ENCODE measurements around the gene TJP3.
A peak's percentile ranks its signal among the peaks of the same experiment; 100 is the strongest.

Gene TJP3

DNA sequence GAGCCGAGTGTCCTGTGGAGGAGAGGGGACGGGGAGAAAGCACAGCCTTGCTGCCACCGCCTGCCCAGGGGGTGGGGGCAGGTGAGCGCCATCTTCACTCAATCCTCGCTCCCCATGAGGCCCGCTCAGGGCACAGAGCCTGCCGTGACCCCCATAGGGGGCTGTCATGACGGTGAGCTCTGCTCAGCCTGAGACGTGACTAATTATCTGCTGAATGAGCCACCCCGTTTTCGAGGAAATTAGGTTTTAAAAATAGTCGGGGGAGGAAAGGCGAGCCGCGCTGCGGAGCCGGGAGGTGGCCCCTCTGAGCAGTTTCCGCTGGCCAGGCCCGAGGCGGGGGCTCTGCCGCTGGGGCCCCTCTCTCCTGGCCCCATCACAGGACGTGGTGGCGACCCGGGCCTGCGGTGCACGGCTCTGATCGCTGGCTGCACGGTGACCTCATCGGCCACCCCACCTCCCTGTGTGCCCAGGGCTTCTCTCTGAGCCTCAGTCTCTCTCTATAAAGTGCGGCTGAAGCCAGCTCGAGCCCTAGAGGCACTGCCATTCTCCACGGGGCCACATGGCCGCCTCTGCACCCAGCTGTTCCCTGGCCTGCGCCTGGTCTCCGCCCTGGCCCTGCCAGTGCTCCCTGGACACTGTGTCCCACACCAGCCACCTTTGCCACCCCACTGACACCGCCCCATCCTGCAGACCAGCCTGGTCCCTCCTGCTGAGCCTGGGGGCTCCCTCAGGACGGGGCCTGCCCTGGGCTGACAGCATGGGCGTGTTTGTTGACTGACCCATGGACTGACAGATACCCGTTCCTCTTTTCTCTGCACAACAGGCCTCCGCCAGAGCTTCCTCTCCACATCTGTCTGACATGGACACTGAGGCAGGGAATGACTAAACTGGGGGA, 36.3 kb upstream of the TJP3 start:
- peak; percentile 32 for DNase-seq (ENCODE audit: low read depth)

DNA sequence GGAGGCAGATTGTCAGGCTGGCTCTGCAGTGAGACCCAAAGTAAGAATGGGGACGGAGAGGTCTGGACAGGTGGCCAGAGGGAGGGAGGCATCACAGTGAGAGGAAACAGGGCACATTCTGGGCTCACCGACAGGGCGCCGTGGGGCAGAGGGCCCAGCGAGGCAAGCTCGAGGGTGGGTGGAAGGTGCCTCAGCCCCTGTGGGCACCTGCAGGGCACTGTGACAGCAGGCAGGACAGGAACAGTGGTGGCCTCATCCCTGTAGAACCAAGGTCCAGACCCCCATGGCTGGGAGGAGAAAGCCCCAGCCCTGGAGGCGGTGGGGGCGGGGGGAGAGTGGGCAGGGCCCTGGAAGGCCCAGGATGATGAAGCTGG, 35.6 kb upstream of the TJP3 start:
- DNase-seq (ENCODE audit: low read depth): no peak

DNA sequence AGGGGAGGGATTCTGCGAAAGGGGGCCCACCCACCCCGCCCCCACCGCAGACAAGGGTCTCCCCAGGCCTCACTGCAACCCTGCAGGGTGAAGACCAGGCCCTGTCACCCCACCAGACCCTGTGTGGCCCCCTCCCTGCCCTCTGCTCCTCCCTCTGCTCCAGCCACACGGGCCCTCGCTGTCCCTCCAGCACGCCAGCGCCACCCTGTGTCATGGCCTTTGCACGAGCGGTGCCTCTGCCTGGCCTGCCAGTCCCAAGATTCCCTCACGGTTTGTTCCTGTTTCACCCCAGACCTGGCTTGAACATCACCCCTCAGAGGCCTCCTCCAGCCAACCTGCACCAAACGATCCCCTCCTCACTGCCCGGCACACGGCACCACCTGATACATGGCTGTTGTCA, 35.2 kb upstream of the TJP3 start:
- no peak for DNase-seq (ENCODE audit: low read depth)

DNA sequence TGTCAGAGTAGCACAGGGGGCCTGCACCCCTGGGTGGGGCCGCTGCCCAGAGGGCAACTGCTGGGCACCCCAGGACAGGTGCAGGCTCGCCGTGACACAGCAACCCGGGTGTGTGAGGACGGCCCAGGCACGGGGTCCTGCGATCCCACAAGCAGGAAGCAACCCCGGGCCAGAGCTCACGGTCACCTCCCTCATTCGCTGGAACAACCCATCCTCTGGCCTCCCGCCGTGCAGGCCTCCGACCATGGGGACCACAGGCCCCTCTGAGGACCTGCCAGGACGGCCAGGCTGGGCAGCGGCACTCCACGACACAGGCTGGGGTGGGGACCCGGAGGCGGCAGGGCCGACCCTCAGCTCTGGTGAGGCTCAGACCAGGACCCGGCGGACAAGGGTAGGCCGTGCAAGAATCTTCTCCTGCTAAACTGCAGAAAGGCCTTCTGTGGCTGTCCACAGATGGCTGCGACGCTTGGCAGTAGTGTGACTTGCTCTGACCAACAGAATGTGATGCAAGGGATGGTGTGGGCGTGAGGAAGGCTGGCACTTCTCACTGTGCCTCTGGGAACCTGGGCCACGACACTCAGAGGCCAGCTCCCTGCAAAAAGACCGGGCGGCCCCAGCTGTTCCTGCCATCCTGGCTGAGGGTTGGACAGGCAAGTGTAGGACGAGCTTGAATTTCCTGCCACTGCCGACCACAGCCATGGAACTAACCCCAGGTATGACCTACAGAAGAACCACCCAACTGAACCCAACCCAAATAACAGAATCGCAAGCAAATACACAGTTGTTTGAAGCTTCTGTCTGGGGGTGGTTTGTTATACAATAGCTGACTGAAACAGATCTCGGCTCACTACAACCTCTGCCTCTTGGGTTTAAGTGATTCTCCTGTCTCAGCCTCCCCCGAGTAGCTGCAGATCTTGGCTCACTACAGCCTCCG, 34.4 kb upstream of the TJP3 start:
- DNase-seq (ENCODE audit: low read depth): no peak

DNA sequence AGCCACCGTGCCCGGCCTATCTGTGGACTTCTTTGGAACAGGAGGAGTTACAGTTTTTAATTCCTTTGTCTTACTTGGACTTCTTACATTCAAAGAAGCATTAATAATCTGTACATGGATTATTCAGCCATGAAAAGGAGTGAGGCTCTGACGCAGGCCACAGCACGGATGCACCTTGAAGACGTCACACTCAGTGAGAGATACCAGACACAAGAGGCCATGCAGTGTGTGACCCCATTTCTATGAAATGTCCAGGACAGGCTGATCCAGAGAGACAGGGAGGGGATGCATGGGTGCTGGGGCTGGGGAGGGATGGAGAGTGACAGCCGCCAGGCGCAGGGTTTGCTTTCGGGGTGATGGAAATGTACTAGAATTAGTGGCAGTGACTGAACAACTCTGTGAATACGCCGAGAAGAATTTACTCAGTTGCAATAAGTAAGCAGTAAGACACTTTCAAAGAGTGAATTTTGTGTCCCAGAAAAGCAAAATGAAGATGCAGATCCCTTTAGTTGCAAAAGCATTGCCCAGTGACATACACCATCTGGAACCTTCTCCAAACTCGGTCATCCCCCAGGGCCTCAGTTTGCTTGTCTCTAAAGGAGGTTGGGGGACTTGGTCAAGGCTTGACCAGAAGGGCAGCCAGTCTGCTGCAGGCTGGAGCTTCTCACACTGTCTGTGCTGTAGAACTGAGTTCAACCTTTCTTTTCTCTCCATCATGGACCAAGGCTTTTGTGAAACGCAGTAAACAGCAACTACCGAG, 33.2 kb upstream of the TJP3 start:
- DNase-seq (ENCODE audit: low read depth): no peak

DNA sequence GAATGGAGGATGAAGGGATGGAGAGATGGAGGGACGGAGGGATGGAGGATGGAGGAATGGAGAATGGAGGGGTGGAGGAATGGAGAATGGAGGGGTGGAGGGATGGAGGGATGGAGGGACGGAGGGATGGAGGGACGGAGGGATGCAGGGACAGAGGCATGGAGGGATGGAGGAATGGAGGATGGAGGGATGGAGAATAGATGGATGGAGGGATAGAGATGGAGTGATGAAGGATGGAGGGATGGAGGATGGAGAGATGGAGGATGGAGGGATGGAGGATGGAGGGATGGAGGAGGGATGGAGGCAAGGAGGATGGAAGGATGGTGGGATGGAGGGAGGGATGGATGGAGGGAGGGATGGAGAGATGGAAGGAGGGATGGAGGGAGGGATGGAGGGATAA, 30.0 kb upstream of the TJP3 start:
- no peak for DNase-seq (ENCODE audit: low read depth)

DNA sequence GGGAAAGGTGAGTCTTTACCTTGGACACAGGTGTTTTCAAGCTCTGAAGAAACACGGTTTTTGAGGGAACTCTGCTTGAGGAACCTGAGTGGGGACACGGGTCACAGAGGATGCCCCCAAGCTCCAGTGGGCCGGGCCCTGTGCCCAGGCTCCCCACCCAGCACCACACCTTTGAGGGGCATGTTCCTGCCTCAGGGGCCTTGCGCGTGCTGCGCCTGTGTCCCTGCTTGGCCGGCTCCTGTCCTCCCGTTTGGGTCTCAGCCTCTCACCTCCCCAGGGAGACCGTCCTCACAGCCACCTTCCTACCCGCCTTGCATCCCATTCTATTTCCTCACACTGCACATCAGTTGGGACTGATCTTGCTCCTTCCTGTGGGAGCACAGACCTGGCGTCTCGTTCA, 29.0 kb upstream of the TJP3 start:
- DNase-seq (ENCODE audit: low read depth): no peak

DNA sequence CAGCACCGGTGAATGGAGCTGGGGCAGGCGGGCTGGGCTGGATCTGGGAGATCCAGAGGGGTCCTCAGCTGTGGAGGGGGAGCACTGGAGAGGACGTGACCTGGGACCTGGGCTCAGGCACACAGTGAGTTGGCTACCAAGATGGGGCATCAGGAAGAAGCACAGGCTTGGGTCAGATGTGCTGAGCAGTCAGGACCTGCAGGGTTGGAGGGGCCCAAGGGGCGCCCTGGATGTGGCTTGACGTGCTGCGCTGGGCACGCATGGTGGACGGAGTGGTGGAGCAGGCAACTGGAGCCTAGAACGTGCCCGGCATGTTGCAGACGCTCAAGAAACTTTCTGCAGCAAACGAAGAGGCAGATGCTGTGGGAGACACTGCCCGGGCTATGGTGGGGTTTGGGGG, 28.6 kb upstream of the TJP3 start:
- no peak for DNase-seq (ENCODE audit: low read depth)

DNA sequence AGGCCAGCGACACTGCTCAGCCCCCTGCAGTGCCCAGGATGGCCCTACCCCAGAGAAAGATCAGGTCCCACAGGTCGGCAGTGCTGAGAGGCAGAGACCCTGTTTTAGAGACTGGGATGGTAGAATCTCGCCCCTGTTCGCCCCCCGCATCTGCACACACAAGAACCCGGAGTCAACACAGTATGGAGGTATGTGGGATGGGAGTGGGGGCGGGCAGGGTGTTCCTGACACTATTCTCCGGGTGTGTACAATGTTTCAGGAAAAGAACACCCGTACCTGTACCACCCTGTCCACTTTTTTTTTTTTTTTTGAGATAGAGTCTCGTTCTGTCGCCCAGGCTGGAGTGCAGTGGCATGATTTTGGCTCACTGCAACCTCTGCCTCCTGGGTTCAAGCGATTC, 27.2 kb upstream of the TJP3 start:
- no peak for DNase-seq (ENCODE audit: low read depth)

DNA sequence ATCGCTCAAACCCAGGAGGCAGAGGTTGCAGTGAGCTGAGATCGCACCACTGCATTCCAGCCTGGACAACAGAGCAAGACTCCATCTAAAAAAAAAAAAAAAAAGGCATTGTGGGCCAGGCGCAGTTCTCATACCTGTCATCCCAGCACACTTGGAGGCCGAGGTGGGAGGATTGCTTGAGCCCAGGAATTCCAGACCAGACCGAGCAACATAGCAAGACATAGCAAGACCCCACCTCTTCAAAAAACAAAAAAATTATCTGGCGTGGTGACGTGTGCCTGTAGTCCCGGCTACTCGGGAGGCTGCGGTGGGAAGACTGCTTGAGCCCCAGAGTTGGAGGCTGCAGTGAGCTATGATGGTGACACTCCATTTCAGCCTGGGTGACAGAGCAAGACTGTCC, 25.9 kb upstream of the TJP3 start:
- DNase-seq (ENCODE audit: low read depth): no peak

DNA sequence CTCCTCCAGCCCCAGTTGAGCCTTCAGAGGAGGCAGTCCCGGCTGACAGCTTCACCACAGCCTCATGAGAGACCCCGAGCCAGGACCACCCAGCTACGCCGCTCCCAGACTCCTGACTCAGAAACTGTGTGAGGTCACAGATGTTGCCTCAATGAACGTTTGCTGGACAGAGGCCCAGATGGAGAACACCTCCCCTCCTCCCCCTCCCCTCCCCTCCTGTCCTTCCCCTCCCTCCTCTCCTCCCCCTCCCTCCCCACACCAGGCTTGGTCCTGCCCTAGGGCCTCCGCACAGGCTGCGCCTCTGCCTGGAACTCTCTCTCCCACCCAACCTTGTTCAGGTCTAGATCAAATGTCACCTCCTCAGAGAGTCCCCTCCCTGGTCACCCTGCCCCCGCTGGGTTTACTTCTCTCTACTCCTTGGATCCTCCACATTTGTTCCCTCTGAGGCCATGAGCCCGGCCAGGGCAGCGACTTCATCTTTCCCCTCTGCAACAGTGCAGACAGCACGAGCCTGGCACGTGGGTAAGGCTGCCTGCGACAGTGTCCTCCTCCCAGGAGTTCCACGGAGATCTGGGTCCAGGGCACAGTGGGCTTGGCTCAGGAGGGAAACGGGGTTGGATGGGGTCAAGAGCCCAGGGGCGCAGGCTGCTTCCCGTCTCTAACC, 25.3 kb upstream of the TJP3 start:
- no peak for DNase-seq (ENCODE audit: low read depth)

DNA sequence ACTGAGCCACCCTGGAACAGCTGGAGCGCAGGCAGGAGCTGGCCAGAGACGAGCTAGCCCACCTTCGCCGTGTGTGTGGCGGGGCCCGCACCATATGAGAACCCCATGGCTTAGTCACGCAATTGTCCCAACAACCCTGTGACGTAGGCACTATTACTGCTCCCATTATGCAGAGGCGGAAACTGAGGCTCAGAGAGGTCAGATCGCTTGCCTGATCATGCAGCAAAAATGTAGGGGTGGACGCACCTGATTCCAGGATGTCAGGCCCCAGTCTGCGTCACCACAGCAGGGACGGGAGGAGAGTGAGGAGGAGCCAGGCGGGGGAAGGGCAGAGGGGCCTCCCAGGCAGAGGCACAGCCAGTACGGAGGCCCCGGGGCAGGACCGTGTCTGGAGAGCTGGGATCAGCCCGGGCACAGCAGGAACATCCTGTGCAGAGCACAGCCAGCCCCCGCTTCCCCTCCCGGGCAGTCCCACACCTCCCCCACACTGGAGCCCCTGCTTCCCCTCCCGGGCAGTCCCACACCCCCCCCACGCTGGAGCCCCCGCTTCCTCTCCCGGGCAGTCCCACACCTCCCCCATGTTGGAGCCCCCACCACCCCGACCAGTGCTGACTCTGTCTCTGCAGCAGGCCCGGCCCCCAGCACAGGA, 24.7 kb upstream of the TJP3 start:
- DNase-seq (ENCODE audit: low read depth): no peak

DNA sequence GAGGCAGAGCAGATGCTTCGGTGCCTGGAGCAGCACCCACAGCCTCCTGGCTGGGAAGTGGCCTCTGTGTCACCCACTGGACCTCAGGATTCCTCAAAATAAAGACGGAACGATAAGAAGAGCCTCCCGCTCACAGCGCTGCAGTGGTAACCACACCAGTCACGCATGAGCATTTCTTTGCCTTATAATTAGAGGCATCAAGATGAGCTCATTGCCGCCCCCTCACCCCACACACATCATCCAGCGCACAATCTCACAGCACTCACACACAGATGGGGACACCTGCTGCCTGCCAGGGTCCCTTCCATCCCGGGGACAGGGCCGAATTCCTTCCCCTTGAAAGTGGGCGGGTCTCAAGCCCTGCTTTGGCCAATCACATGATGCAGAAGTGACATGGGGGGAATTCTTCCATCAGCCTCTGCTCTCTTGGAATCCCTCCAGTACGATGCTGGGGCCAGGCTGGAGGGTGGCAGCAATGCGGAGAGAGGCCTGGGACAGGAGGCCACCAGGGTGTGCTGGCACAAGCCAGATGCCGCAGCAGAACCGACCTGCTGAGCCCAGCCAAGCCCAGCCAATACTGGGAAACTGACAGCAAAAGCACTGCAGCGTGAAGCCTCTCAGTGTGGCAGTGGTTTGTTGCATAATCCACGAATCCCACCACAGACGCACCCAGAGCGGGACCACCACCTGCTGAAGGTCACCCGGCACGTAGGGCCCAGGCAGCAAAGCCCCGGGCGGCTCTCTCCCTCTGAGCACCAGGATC, 23.9 kb upstream of the TJP3 start:
- no peak for DNase-seq (ENCODE audit: low read depth)

DNA sequence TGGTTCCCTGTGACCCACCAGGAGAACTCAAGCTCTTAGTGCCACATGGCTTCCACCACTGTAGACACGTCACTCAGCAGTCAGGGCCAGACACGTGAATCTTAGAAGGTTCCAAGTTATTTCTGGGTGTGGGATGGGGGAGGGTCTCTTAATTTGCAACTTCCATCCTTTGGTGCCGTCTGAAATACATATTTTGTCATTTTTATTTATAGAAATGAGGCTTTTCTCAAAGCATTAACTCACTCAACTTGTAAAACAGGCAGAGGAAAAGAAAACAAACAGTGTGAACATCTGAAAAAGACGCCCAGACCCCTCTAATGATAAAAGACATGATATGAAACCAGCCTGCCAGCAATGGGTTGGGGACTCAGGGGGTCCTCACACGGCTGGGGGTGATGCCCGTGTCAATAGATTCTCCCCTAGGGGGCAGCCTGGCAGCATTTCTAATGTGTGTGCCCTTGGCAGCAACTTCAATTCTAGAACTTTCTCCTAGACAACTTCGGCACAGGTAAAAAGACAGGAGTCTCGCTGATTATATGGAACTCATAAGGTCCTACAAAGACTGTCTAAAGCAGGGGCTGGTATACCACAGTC, 23.3 kb upstream of the TJP3 start:
- no peak for DNase-seq (ENCODE audit: low read depth)

DNA sequence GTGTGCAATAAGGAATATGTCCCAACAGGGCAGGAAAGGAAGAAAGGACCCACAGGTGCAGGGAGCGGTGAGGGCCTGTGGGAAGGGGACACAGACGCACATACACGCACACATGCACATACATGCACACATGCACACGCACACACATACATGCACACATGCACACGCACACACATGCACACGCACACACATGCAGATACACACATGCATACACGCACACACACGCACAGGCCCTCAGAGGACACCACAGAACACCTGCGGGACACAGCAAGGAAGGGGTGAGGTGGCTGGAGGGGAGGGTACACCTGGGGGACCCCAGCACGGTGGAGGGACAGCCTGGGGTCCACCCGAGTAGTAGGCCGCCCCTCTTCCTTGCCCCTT, 20.8 kb upstream of the TJP3 start:
- no peak for DNase-seq (ENCODE audit: low read depth)

DNA sequence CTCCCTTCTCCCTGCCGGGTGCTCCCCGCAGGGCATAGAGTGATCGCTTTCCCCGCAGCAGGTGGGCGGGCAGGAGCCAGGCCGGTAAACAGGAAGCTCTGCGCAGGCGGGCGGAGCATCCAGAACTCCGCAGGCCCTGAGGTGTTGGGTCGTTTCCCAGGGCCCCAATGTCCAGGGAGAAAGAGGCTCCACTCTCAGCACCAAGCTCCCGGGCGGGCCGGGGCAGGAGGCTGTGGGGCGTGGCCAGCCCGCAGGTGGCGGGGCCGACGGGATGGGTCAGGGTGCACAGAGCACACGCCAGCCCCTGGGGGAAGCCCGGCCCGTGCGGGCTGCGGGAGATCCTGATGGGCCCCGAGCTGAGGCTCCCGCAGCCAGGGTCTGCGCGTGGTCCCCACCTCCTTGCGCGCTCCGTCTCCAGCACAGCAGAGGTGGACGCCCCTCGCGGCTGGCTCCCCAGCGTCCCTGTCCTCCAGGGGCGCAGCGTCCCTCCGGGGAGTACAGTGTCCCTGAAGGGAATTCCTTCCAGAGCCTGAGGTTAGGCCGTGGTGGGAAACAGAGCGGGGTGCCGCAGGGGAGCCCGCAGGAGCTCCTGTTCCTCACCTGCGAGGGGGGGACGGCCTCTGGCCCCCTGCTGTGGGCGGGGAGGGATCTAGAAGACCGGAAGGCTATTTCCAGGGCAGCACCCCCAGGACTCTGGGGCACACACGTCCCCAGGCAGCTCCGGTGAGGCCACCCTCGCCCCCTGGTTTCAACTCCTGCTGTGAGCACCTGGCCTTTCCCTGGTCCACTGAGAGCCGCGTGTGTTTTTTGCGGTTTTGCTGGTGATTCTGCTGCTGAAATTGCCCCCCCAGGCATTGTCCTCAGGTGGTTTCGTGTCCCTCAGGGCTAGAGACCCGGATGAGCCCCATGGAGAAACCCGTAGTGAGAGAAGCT, 20.1 kb upstream of the TJP3 start:
- no peak for DNase-seq (ENCODE audit: low read depth)

DNA sequence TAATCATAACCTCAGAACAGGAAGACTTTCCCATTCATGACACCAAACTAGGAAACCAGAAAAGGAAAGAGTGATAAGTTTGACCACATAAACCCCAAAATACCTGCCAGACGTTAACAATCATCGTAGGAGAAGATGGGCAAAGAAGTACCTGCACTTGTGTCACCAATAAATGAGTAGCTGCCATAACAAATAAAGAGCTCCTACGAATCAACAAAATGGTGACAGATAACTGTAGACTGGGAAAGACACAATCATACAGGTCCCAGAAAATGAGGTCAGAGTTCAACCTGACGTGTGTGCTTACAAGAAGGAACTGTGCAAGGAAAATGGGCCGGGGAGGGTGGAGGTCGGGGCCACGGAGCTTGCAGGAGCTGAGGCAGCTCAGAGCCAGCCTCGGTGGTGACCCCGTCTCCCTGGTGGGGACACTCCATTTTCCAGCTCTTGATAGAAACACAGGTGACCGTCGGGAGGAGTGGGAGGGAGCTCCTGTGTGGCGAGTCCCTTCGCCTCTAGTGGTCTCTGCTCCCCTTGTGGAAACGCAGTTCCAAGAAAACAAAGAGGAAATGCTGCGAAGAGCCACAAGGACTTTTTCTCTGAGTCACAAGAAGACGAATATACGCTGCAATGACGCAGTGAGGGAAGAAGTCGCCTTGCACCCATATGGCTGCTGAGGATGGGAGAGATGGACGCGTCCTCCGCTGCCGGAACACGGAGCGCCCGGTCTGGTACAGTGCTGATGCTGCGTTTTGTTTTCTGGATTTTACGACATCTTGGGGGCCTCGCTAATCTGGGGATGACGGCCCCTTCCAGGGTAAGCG, 17.4 kb upstream of the TJP3 start:
- DNase-seq (ENCODE audit: low read depth): no peak

DNA sequence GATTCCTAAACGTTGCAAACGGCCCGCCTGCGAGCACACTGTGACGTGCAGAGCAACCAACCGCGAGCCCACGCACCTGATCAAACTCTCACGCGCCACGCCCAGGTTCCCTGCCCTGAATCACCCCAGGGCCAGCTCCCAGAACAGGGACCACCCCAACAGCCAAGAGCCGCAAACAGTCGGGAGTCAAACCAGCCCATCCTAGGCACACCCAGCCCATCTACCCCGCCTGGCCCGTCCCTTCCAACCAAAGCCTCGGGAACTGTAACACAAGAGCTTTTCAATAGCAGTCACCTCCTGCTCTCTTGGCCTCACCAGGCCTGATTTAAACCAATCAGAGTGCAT, 16.8 kb upstream of the TJP3 start:
- no peak for DNase-seq (ENCODE audit: low read depth)

Measured in stimulated activated CD8-positive, alpha-beta memory T cell treated with anti-CD3 and anti-CD28 coated beads, Interleukin-4, amount 100 ng/mL, for 24 hours (primary cell).